ENCODE results near the gene TK2.

DNA sequence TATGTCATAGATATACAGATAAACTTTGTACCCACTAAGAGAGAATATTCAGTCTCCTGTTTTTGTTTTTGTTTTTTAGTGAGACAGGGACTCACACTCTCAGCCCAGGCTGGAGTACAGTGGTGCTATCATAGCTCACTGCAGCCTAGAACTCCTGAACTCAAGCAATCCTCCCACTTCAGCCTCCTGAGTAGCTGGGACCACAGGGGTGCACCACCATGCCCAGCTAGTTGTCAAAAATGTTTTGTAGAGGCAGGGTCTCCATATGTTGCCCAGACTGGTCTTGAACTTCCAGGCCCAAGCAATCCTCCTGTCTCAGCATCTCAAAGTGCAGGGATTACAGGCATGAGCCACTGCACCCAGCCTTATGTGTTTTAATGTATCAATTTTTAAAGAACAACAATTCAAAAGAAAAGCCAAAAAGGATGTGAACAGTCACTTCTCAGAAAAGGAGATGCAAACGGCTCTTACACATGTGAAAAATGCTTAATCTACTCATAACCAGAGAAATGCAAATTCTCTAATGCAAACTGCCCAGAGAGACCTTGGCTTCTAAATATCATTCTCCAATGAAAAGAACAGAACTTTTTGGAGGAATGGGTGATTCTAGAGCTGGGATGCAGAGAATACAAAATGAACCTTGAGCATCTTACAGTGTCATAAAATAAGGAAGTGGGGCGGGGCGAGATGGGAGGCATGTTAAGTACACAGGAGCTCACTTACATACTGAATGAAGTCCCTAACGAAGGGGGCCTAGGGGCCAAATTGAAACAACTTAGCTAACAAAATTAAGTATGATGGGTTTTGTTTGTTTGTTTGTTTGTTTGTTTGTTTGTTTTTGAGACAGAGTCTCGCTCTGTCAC lies 47.3 kb upstream of the TK2 start:
- TF ChIP-seq, protein P1, sequence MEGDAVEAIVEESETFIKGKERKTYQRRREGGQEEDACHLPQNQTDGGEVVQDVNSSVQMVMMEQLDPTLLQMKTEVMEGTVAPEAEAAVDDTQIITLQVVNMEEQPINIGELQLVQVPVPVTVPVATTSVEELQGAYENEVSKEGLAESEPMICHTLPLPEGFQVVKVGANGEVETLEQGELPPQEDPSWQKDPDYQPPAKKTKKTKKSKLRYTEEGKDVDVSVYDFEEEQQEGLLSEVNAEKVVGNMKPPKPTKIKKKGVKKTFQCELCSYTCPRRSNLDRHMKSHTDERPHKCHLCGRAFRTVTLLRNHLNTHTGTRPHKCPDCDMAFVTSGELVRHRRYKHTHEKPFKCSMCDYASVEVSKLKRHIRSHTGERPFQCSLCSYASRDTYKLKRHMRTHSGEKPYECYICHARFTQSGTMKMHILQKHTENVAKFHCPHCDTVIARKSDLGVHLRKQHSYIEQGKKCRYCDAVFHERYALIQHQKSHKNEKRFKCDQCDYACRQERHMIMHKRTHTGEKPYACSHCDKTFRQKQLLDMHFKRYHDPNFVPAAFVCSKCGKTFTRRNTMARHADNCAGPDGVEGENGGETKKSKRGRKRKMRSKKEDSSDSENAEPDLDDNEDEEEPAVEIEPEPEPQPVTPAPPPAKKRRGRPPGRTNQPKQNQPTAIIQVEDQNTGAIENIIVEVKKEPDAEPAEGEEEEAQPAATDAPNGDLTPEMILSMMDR (IDR thresholded peaks at IDR 0.05; ENCODE audit: low read depth, low read length, poor library complexity, severe bottlenecking): no peak
- TF ChIP-seq EZH2phosphoT487 (IDR thresholded peaks at IDR 0.05; ENCODE audit: borderline replicate concordance, low read length): no peak

All from DOHH2 (cell line).